Astrocyte (in vitro differentiated cells and primary cell): Measurements from ENCODE around the gene RCC2. TPM values are rescaled to one million over a fixed set of nuclear protein-coding genes. Genes with fewer than 3 reads are reported as not detected.

ENCODE experiments used
- DNase-seq: peaks from one replicate; pipeline ENCODE4 v3.0.0-alpha.2; 2010; ENCODE audit warnings: low read depth
- FAIRE-seq: peaks from 2 replicates; lab custom pipeline; 2011; peaks lifted over from hg19 to GRCh38; lab: Jason Lieb, UNC
- H2AFZ ChIP-seq: 2 replicates; pipeline ENCODE4 v1.6.0; 2012; ENCODE audit warnings: low read depth, low read length, inconsistent platforms
- H3K27ac ChIP-seq: 2 replicates; pipeline ENCODE4 v1.5.1; 2011; ENCODE audit warnings: low read depth, low read length, inconsistent platforms
- H3K27me3 ChIP-seq: 2 replicates; pipeline ENCODE4 v1.6.0; 2011; ENCODE audit warnings: low read length, inconsistent platforms; ENCODE audit not compliant: insufficient read depth
- H3K36me3 ChIP-seq: 2 replicates; pipeline ENCODE4 v1.5.1; 2011; ENCODE audit warnings: low read length, inconsistent platforms; ENCODE audit not compliant: insufficient read depth
- H3K4me1 ChIP-seq: 2 replicates; pipeline ENCODE4 v1.5.1; 2011; ENCODE audit warnings: low read length, inconsistent platforms; ENCODE audit not compliant: insufficient read depth
- H3K4me2 ChIP-seq: 2 replicates; pipeline ENCODE4 v1.6.0; 2012; ENCODE audit warnings: low read length, inconsistent platforms
- H3K4me3 ChIP-seq: 2 replicates; pipeline ENCODE4 v1.5.1; 2011; ENCODE audit warnings: low read depth, mild to moderate bottlenecking, low read length, inconsistent platforms; ENCODE audit not compliant: insufficient read depth
- H3K79me2 ChIP-seq: 2 replicates; pipeline ENCODE4 v1.6.0; 2012; ENCODE audit warnings: mild to moderate bottlenecking, low read length, inconsistent platforms; ENCODE audit not compliant: insufficient read depth
- H3K9ac ChIP-seq: 2 replicates; pipeline ENCODE4 v1.6.0; 2012; ENCODE audit warnings: mild to moderate bottlenecking, low read length, inconsistent platforms
- H3K9me3 ChIP-seq: 2 replicates; pipeline ENCODE4 v1.5.1; 2012; ENCODE audit warnings: low read depth, mild to moderate bottlenecking, low read length, inconsistent platforms; ENCODE audit not compliant: insufficient read depth
- H4K20me1 ChIP-seq: 2 replicates; pipeline ENCODE4 v1.6.0; 2012; ENCODE audit warnings: low read length, inconsistent platforms; ENCODE audit not compliant: insufficient read depth
- H3K27ac Mint-ChIP-seq: one replicate; pipeline ENCODE4 v1.8.0; 2021; ENCODE audit warnings: mild to moderate bottlenecking, mixed read lengths; ENCODE audit not compliant: unreplicated experiment
- H3K27me3 Mint-ChIP-seq: one replicate; pipeline ENCODE4 v1.8.0; 2021; ENCODE audit warnings: low read depth, mixed read lengths; ENCODE audit not compliant: unreplicated experiment
- H3K36me3 Mint-ChIP-seq: one replicate; pipeline ENCODE4 v1.8.0; 2021; ENCODE audit warnings: low read depth, mixed read lengths; ENCODE audit not compliant: unreplicated experiment
- H3K4me1 Mint-ChIP-seq: one replicate; pipeline ENCODE4 v1.8.0; 2021; ENCODE audit warnings: low read depth, mixed read lengths; ENCODE audit not compliant: unreplicated experiment
- H3K4me3 Mint-ChIP-seq: one replicate; pipeline ENCODE4 v1.8.0; 2021; ENCODE audit warnings: mild to moderate bottlenecking, moderate library complexity, mixed read lengths; ENCODE audit not compliant: unreplicated experiment
- H3K9me3 Mint-ChIP-seq: one replicate; pipeline ENCODE4 v1.8.0; 2021; ENCODE audit warnings: mild to moderate bottlenecking, mixed read lengths; ENCODE audit not compliant: unreplicated experiment
- CTCF ChIP-seq: IDR thresholded peaks from 2 replicates; pipeline ENCODE4 v1.5.1; 2011; ENCODE audit warnings: low read depth, mild to moderate bottlenecking, inconsistent platforms, low read length, moderate library complexity; ENCODE audit not compliant: insufficient read depth
- EZH2 ChIP-seq: IDR thresholded peaks from 2 replicates; pipeline ENCODE4 v1.6.1; 2012; ENCODE audit warnings: mild to moderate bottlenecking, low read length, inconsistent platforms; ENCODE audit not compliant: insufficient read depth
- total RNA-seq: library from RNA; stranded (reverse); gene quantifications from 2 replicates; pipeline ENCODE4 v1.2.1, GENCODE V29; 2021

The RCC2 gene
- total RNA-seq, 1 donor from 2014 or later = 103 TPM

DNA sequence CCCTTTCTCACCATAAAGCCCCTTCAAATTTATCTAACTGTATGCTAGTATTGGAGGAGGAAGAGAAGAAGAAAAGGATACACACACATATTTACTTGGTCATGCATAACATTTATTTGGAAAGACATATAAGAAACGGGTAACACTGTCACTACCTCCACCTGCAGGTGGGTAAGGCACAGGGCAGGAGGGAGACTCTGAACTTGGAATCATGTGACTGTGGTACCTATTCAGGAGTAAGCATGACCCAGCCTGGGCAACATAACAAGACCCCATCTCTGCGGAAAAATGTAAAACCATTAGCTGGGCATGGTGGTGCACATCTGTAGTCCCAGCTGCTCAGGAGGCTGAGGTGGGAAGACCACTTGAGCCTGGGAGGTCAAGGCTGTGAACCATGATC lies 68.9 kb downstream of the RCC2 start:
- Histone ChIP-seq H3K9ac (no peak overlapping the region), H3K79me2 (no peaks in the 10 kb centered on the region), H3K27me3 (no peaks in the 10 kb centered on the region), H2AFZ (no peak overlapping the region), H3K27ac (no peak overlapping the region), H3K4me1 (peaks cover 9% of the 10 kb centered on the region), H3K9me3 (no peaks in the 10 kb centered on the region), H3K36me3 (no peaks in the 10 kb centered on the region), H3K4me3 (no peak overlapping the region), H3K4me2 (no peak overlapping the region), H4K20me1 (no peaks in the 10 kb centered on the region)
- no peak for FAIRE-seq
- DNase-seq = no peak
- TF ChIP-seq EZH2 (no peak), CTCF (peak; percentile 18)
- Mint-ChIP-seq H3K27ac (no peak overlapping the region), H3K36me3 (no peaks in the 10 kb centered on the region), H3K4me3 (no peak overlapping the region), H3K27me3 (peaks cover 24% of the 10 kb centered on the region), H3K4me1 (peaks cover 2% of the 10 kb centered on the region), H3K9me3 (peaks cover 4% of the 10 kb centered on the region)

DNA sequence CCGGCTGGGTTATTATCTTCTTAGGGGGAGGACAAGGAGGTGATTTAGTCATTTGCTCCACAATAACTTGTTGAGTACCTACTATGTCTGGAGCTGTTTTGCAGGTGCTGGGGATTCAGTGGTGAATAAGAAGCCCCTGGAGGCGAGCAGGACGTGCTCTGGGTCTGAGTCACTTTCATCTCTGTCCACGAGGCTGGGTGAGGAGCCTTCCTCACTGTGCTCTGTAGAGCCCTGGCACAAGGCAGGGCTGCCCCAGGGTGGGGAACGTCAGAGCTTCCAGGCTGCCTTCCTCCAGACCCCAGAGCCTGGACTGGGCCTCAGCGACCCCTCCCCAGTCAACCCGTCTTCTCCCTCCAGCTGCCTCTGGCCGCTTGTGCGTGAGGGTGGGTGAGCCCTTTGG lies 70.0 kb downstream of the RCC2 start:
- H3K4me3 ChIP-seq = no peak overlapping the region
- Mint-ChIP-seq H3K27ac (no peak overlapping the region), H3K9me3 (peaks cover 4% of the 10 kb centered on the region), H3K36me3 (no peaks in the 10 kb centered on the region), H3K4me3 (no peak overlapping the region), H3K27me3 (peaks cover 20% of the 10 kb centered on the region), H3K4me1 (peaks cover 2% of the 10 kb centered on the region)
- no peak overlapping the region for H3K27ac ChIP-seq
- no peaks in the 10 kb centered on the region for H3K27me3 ChIP-seq
- no peak for FAIRE-seq
- peak overlapping the region; percentile 59 for H3K4me2 ChIP-seq
- peak; percentile 67 for DNase-seq
- H3K9me3 ChIP-seq = no peaks in the 10 kb centered on the region
- H3K9ac ChIP-seq = no peak overlapping the region
- H4K20me1 ChIP-seq = no peaks in the 10 kb centered on the region
- peaks cover 9% of the 10 kb centered on the region for H3K4me1 ChIP-seq
- H3K79me2 ChIP-seq = no peaks in the 10 kb centered on the region
- TF ChIP-seq CTCF (no peak), EZH2 (no peak)
- H2AFZ ChIP-seq = peak overlapping the region; percentile 67
- no peaks in the 10 kb centered on the region for H3K36me3 ChIP-seq

DNA sequence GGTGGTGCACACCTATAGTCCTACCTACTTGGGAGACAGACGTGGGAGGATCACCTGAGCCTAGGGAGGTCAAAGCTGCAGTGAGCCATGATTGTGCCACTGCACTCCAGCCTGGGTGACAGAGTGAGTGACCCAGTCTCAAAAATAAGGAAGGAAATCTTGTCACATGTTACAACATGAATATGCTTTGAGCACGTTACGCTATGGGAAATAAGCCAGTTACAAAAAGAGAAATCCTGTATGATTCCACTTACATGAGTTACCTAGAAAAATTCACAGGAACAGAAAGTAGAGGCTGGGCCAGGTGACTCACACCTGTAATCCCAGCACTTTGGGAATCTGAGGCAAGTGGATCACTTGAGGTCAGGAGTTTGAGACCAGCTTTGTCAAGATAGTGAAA lies 74.2 kb downstream of the RCC2 start:
- no peaks in the 10 kb centered on the region for H3K79me2 ChIP-seq
- H3K36me3 Mint-ChIP-seq = no peaks in the 10 kb centered on the region
- H3K9ac ChIP-seq = no peak overlapping the region
- peaks cover 11% of the 10 kb centered on the region for H3K9me3 Mint-ChIP-seq
- TF ChIP-seq CTCF = no peak
- TF ChIP-seq EZH2 = no peak
- peaks cover 2% of the 10 kb centered on the region for H3K4me1 Mint-ChIP-seq
- H3K4me3 Mint-ChIP-seq = no peak overlapping the region
- H4K20me1 ChIP-seq = no peaks in the 10 kb centered on the region
- DNase-seq (no peak), FAIRE-seq (no peak)
- H3K4me2 ChIP-seq = no peak overlapping the region
- H3K27ac Mint-ChIP-seq = no peak overlapping the region
- no peaks in the 10 kb centered on the region for H3K36me3 ChIP-seq
- H2AFZ ChIP-seq = no peak overlapping the region
- no peaks in the 10 kb centered on the region for H3K9me3 ChIP-seq
- peaks cover 26% of the 10 kb centered on the region for H3K27me3 Mint-ChIP-seq
- H3K4me3 ChIP-seq = no peak overlapping the region
- peaks cover 9% of the 10 kb centered on the region for H3K4me1 ChIP-seq
- no peak overlapping the region for H3K27ac ChIP-seq
- no peaks in the 10 kb centered on the region for H3K27me3 ChIP-seq
